A673 (cell line): ENCODE measurements around the gene TRAF7. TPM values are rescaled to one million over a fixed set of nuclear protein-coding genes. Genes with fewer than 3 reads are reported as not detected.
A peak's percentile ranks its signal among the peaks of the same experiment; 100 is the strongest.

Source experiments
- BruUV-seq: library from RNA; stranded (reverse); fragments of 400-500 nt; replicated peaks from 2 replicates; lab custom pipeline; 2021; lab: Mats Ljungman, UMichigan
- CTCF ChIA-PET: fragments of 300-600 bp; sonication (Branson Sonifier 250); formaldehyde crosslinking; loops from one replicate; lab custom pipeline; 2022; ENCODE audit warnings: antibody characterized with exemption; lab: Charles Lee
- POLR2A ChIA-PET: fragments of 300-600 bp; sonication (Branson Sonifier 250); formaldehyde crosslinking; loops from one replicate; lab custom pipeline; 2022; ENCODE audit warnings: antibody characterized with exemption; ENCODE audit not compliant: low non-redundant PET; lab: Charles Lee
- DNase-seq: peaks from one replicate; pipeline ENCODE4 v3.0.0-alpha.2; 2015; ENCODE audit warnings: low spot score
- H3K27ac ChIP-seq: fragments of 200-600 bp; sonication (generic); 2 replicates; pipeline ENCODE4 v1.5.1; 2016; ENCODE audit warnings: mixed run types, low read depth, mild to moderate bottlenecking, mixed read lengths, antibody characterized with exemption, low read length; ENCODE audit not compliant: poor library complexity, severe bottlenecking
- H3K27me3 ChIP-seq: fragments of 200-600 bp; sonication (generic); replicated peaks from 2 replicates; pipeline ENCODE4 v1.6.1; 2017; ENCODE audit warnings: mixed run types, low read depth, mild to moderate bottlenecking, mixed read lengths, antibody characterized with exemption, low read length; ENCODE audit not compliant: insufficient read depth, poor library complexity
- H3K36me3 ChIP-seq: fragments of 200-600 bp; sonication (generic); 2 replicates; pipeline ENCODE4 v1.6.1; 2016; ENCODE audit warnings: mixed run types, mild to moderate bottlenecking, mixed read lengths, antibody characterized with exemption, low read length; ENCODE audit not compliant: insufficient read depth, poor library complexity, severe bottlenecking
- H3K4me1 ChIP-seq: fragments of 200-600 bp; sonication (generic); 2 replicates; pipeline ENCODE4 v1.6.1; 2017; ENCODE audit warnings: mixed run types, mild to moderate bottlenecking, mixed read lengths, antibody characterized with exemption, low read length; ENCODE audit not compliant: insufficient read depth, poor library complexity, severe bottlenecking
- H3K4me3 ChIP-seq: fragments of 200-600 bp; sonication (generic); 2 replicates; pipeline ENCODE4 v1.5.1; 2016; ENCODE audit warnings: low read depth, mixed run types, mild to moderate bottlenecking, mixed read lengths, low read length; ENCODE audit not compliant: poor library complexity, severe bottlenecking
- H3K9me3 ChIP-seq: fragments of 200-600 bp; sonication (generic); 2 replicates; pipeline ENCODE4 v1.6.1; 2016; ENCODE audit warnings: mixed run types, low read depth, mild to moderate bottlenecking, mixed read lengths, antibody characterized with exemption, low read length; ENCODE audit not compliant: poor library complexity, severe bottlenecking
- CTCF ChIP-seq: fragments of 300-800, 200-600 bp; sonication (generic); conservative IDR thresholded peaks from 2 replicates; pipeline ENCODE4 v1.5.1; 2017; ENCODE audit warnings: low read depth, mild to moderate bottlenecking, antibody characterized with exemption, low read length, moderate library complexity, mixed read lengths
- EZH2 ChIP-seq: fragments of 200-600 bp; sonication (generic); IDR thresholded peaks from 2 replicates; pipeline ENCODE4 v1.6.1; 2017; ENCODE audit warnings: borderline replicate concordance, low read depth, mild to moderate bottlenecking, mixed read lengths, antibody characterized with exemption, low read length; ENCODE audit not compliant: poor library complexity, severe bottlenecking
- intact Hi-C: fragments of 100-400 bp; cut with micrococcal nuclease; formaldehyde crosslinking; loops from one replicate; pipeline ENCODE4 v1.10.0; 2022; ENCODE audit not compliant: unreplicated experiment
- total RNA-seq: library from RNA; stranded (reverse); gene quantifications from 2 replicates; pipeline ENCODE4 v1.2.3, GENCODE V29; 2021

The TRAF7 gene
- total RNA-seq, 1 experiment from 2014 or later, result 96.7 TPM

- ChIA-PET POLR2A (no interaction called here), CTCF (no interaction called here)
- no TSS peak for BruUV-seq
- H3K4me1 ChIP-seq, result no peaks in the 10 kb centered on the region
- peaks cover 6% of the 10 kb centered on the region for H3K36me3 ChIP-seq
- H3K4me3 ChIP-seq, result peak within 1 kb of the TSS; percentile 94
- intact Hi-C loops, result loop anchor here (5.0 kb wide), 1 partner anchor 66 kb away; the partner anchor contains the start of gene TRAF7
- peak within 1 kb of the TSS; percentile 91 for H3K27ac ChIP-seq
- no peaks in the 10 kb centered on the region for H3K9me3 ChIP-seq
- TF ChIP-seq EZH2 (no peak), CTCF (no peak)
- no peaks in the 10 kb centered on the region for H3K27me3 ChIP-seq
- DNase-seq, result peak; percentile 100
These were observed 67.8 kb downstream of the TRAF7 start, which contains the start of gene E4F1 for GRCh38 chr16:2223221-2223941. Gene E4F1 (plus strand): TSS chr16:2223591. CDS start chr16:2223614, 23 bp downstream.

GRCh38 chr16:2223942-2224486, 68.4 kb downstream of the TRAF7 start:
- peaks cover 10% of the 10 kb centered on the region for H3K36me3 ChIP-seq
- ChIA-PET POLR2A (no interaction called here), CTCF (no interaction called here)
- H3K27me3 ChIP-seq, result no peaks in the 10 kb centered on the region
- H3K4me3 ChIP-seq, result peak overlapping the region; percentile 94
- no peak for TF ChIP-seq EZH2
- peak; percentile 13; the same call in 1 of the 2 replicates for TF ChIP-seq CTCF
- intact Hi-C loops, result loop anchor here (5.0 kb wide), 1 partner anchor 67 kb away; the partner anchor contains the start of gene TRAF7
- BruUV-seq, result TSS peak; percentile 59
- no peaks in the 10 kb centered on the region for H3K9me3 ChIP-seq
- peak overlapping the region; percentile 91 for H3K27ac ChIP-seq
- peak; percentile 54 for DNase-seq
- no peaks in the 10 kb centered on the region for H3K4me1 ChIP-seq

DNA sequence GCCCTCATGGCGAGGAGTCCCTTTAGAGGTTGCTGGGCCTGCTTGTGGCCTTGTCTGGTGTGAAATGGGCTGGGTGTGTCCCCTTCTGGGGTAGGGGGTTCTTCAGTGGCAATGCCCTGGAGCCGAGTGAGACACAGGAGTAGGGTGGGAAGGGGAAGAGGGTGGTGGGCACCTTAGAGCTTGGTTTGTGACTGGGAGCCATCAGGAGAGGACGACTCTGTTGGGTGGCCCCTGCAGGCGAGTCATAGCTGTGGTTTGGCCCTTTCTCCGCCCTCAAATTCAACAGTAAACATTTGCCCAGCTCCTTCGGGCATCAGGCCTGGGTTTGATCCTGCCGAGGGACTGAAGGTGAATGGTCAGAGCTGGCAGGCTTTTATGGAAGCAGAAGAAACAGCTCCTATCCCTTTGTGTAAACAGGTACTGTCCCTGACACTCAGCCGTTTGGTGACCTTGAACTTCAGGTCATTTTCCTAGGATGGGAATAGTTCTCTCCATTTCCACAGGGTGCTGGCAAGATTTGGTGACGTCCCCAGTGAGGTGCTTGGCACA, 70.7 kb downstream of the TRAF7 start:
- intact Hi-C loops, result no loop called here
- BruUV-seq, result TSS peak; percentile 11
- no peak overlapping the region for H3K4me3 ChIP-seq
- peaks cover 17% of the 10 kb centered on the region for H3K36me3 ChIP-seq
- H3K9me3 ChIP-seq, result no peaks in the 10 kb centered on the region
- POLR2A ChIA-PET, result no interaction called here
- no peaks in the 10 kb centered on the region for H3K4me1 ChIP-seq
- CTCF ChIA-PET, result no interaction called here
- H3K27ac ChIP-seq, result no peak overlapping the region
- DNase-seq, result no peak
- TF ChIP-seq EZH2 (no peak), CTCF (no peak)
- H3K27me3 ChIP-seq, result no peaks in the 10 kb centered on the region
